Measurements from ENCODE around the gene PRTG.

- no peak for TF ChIP-seq TAF1 (IDR thresholded peaks at IDR 0.05; ENCODE audit: borderline replicate concordance, insufficient read depth, low read length)
- TF ChIP-seq POLR2AphosphoS5 (IDR thresholded peaks at IDR 0.05; ENCODE audit: low read depth, low read length), result no peak
- TF ChIP-seq REST (IDR thresholded peaks at IDR 0.05; ENCODE audit: insufficient read depth in 1 of 2, low read depth in 2 of 2, low read length in 2 of 2), result no peak
These were observed 105.9 kb downstream of the PRTG start for GRCh38 chr15:55637086-55637485.
